GM23338 (cell line): Measurements from ENCODE around the gene PLEKHG4. TPM values are rescaled to one million over a fixed set of nuclear protein-coding genes. Genes with fewer than 3 reads are reported as not detected.

Source experiments
- ATAC-seq: fragments of 200-7000 bp; cut with Tn5 transposase; 3 replicates; pipeline ENCODE4 v1.9.1; 2020
- DNase-seq: peaks from one replicate; pipeline ENCODE4 v3.0.0-alpha.2; 2015; ENCODE audit warnings: low spot score
- H2AFZ ChIP-seq: fragments of 200-600 bp; sonication (generic); 2 replicates; pipeline ENCODE4 v1.8.0; 2016; ENCODE audit warnings: antibody characterized with exemption, mild to moderate bottlenecking, moderate library complexity
- H3F3A ChIP-seq: fragments of 200-600 bp; sonication (generic); replicated peaks from 2 replicates; pipeline ENCODE4 v1.8.0; 2017; ENCODE audit warnings: antibody characterized with exemption, mixed run types, low read depth
- H3K27ac ChIP-seq: fragments of 200-600 bp; sonication (generic); 2 replicates; pipeline ENCODE4 v1.6.1; 2016; ENCODE audit warnings: low read depth
- H3K27me3 ChIP-seq: fragments of 200-600 bp; sonication (generic); 2 replicates; pipeline ENCODE4 v1.8.0; 2016; ENCODE audit warnings: mild to moderate bottlenecking, mixed run types, moderate library complexity; ENCODE audit not compliant: insufficient read depth
- H3K36me3 ChIP-seq: fragments of 200-600 bp; sonication (generic); 2 replicates; pipeline ENCODE4 v1.8.0; 2016; ENCODE audit warnings: mild to moderate bottlenecking; ENCODE audit not compliant: insufficient read depth
- H3K4me1 ChIP-seq: fragments of 200-600 bp; sonication (generic); 2 replicates; pipeline ENCODE4 v1.8.0; 2016; ENCODE audit warnings: mild to moderate bottlenecking, moderate library complexity; ENCODE audit not compliant: insufficient read depth
- H3K4me2 ChIP-seq: fragments of 200-600 bp; sonication (generic); 2 replicates; pipeline ENCODE4 v1.7.1; 2017; ENCODE audit warnings: mixed run types
- H3K4me3 ChIP-seq: fragments of 200-600 bp; sonication (generic); 2 replicates; pipeline ENCODE4 v1.6.1; 2016; ENCODE audit warnings: mixed run types
- H3K79me2 ChIP-seq: fragments of 200-600 bp; sonication (generic); replicated peaks from 2 replicates; pipeline ENCODE4 v1.8.0; 2017; ENCODE audit warnings: mild to moderate bottlenecking; ENCODE audit not compliant: insufficient read depth
- H3K9me2 ChIP-seq: fragments of 200-600 bp; sonication (generic); 2 replicates; pipeline ENCODE4 v1.8.0; 2017; ENCODE audit not compliant: insufficient read depth
- H4K20me1 ChIP-seq: fragments of 200-600 bp; sonication (generic); replicated peaks from 2 replicates; pipeline ENCODE4 v1.8.0; 2017; ENCODE audit warnings: mild to moderate bottlenecking; ENCODE audit not compliant: insufficient read depth
- H3K27ac Mint-ChIP-seq: 2 replicates; pipeline ENCODE4 v1.8.0; 2020; ENCODE audit warnings: inconsistent platforms, mild to moderate bottlenecking, moderate library complexity, mixed read lengths
- H3K27me3 Mint-ChIP-seq: 3 replicates; pipeline ENCODE4 v1.8.0; 2022; ENCODE audit warnings: low read depth, mild to moderate bottlenecking, moderate library complexity, mixed read lengths, inconsistent platforms; ENCODE audit not compliant: insufficient read depth, poor library complexity
- H3K36me3 Mint-ChIP-seq: 3 replicates; pipeline ENCODE4 v1.8.0; 2021; ENCODE audit warnings: low read depth, mild to moderate bottlenecking, inconsistent platforms, moderate library complexity, mixed read lengths
- H3K4me1 Mint-ChIP-seq: 3 replicates; pipeline ENCODE4 v1.8.0; 2020; ENCODE audit warnings: mild to moderate bottlenecking, inconsistent platforms, mixed read lengths
- H3K4me3 Mint-ChIP-seq: 3 replicates; pipeline ENCODE4 v1.8.0; 2021; ENCODE audit warnings: moderate library complexity, mild to moderate bottlenecking, inconsistent platforms, mixed read lengths
- H3K9me3 Mint-ChIP-seq: 3 replicates; pipeline ENCODE4 v1.8.0; 2020; ENCODE audit warnings: moderate library complexity, mild to moderate bottlenecking, inconsistent platforms, mixed read lengths
- CREB1 ChIP-seq: fragments of 250-450 bp; sonication (Bioruptor Pico); IDR thresholded peaks from 2 replicates; pipeline ENCODE4 v1.5.0; 2020; ENCODE audit warnings: low read depth, mild to moderate bottlenecking, moderate library complexity
- CTCF ChIP-seq, 2 experiments: fragments of 200-600 bp in 1 of 2; sonication (generic) in 1 of 2; conservative IDR thresholded peaks; 2 replicates each; pipeline versions ENCODE4 v1.5.1 to v1.6.1; 2016 to 2017; ENCODE audit warnings: antibody characterized with exemption in 2 of 2, low read depth in 2 of 2, mild to moderate bottlenecking in 2 of 2, moderate library complexity in 1 of 2
- ETS1 ChIP-seq: IDR thresholded peaks from 2 replicates; pipeline ENCODE4 v1.6.1; 2016; ENCODE audit warnings: antibody characterized with exemption
- EZH2 ChIP-seq: fragments of 200-600 bp; sonication (generic); IDR thresholded peaks from one replicate; pipeline ENCODE4 v1.8.0; 2017; ENCODE audit warnings: antibody characterized with exemption, mild to moderate bottlenecking, low read depth; ENCODE audit not compliant: unreplicated experiment
- EZH2phosphoT487 ChIP-seq: fragments of 200-600 bp; sonication (generic); IDR thresholded peaks from one replicate; pipeline ENCODE4 v1.8.1; 2018; ENCODE audit warnings: antibody characterized with exemption; ENCODE audit not compliant: unreplicated experiment
- JUNB ChIP-seq: IDR thresholded peaks from one replicate; pipeline ENCODE4 v1.6.1; 2016; ENCODE audit warnings: antibody characterized with exemption; ENCODE audit not compliant: unreplicated experiment
- NANOG ChIP-seq: IDR thresholded peaks from 2 replicates; pipeline ENCODE4 v1.6.1; 2016; ENCODE audit warnings: antibody characterized with exemption, borderline replicate concordance
- POLR2AphosphoS5 ChIP-seq: IDR thresholded peaks from 2 replicates; pipeline ENCODE4 v1.6.1; 2016; ENCODE audit warnings: antibody characterized with exemption, low read depth
- REST ChIP-seq: IDR thresholded peaks from one replicate; pipeline ENCODE4 v1.6.1; 2018; ENCODE audit warnings: antibody characterized with exemption; ENCODE audit not compliant: unreplicated experiment
- STAT1 ChIP-seq: IDR thresholded peaks from one replicate; pipeline ENCODE4 v1.6.1; 2016; ENCODE audit warnings: antibody characterized with exemption; ENCODE audit not compliant: unreplicated experiment
- ZNF114 ChIP-seq: fragments of 250-450 bp; sonication (Bioruptor Pico); IDR thresholded peaks from 2 replicates; pipeline ENCODE4 v1.5.0; 2020; ENCODE audit warnings: mild to moderate bottlenecking, moderate library complexity
- ZNF331 ChIP-seq: fragments of 250-450 bp; sonication (Bioruptor Pico); IDR thresholded peaks from 2 replicates; pipeline ENCODE4 v1.5.0; 2020; ENCODE audit warnings: low read depth, mild to moderate bottlenecking, moderate library complexity
- ZNF462 ChIP-seq: fragments of 250-450 bp; sonication (Bioruptor Pico); IDR thresholded peaks from 2 replicates; pipeline ENCODE4 v1.5.0; 2020; ENCODE audit warnings: mild to moderate bottlenecking, moderate library complexity
- polyA plus RNA-seq: library from polyadenylated mRNA; unstranded; fragments of >200 nt; fragmentation: Nextera tagmentation; extraction: Ambion mirVana; gene quantifications from 2 replicates; pipeline ENCODE4 v1.2.1, GENCODE V29; 2016
- total RNA-seq: library from RNA; depleted of rRNA; stranded (reverse); fragments of >200 nt; shearing (Covaris generic); gene quantifications from 2 replicates; pipeline ENCODE4 v1.2.3, GENCODE V29; 2014

PLEKHG4 gene
- total and polyA plus RNA-seq, 2 experiments from 2014 or later: 3.2 to 10.3 TPM

- Mint-ChIP-seq H3K4me3 (peak overlapping the region; percentile 38; the same call in 1 of the 3 replicates), H3K9me3 (no peaks in the 10 kb centered on the region; the same call in 2 of the 3 replicates), H3K36me3 (peaks cover 52% of the 10 kb centered on the region), H3K27ac (peak overlapping the region; percentile 61), H3K4me1 (peaks cover 28% of the 10 kb centered on the region), H3K27me3 (peaks cover 7% of the 10 kb centered on the region)
- 0 out of 2 replicates have a peak overlapping the region, but pooled peaks have one; percentile 17 for H3K4me3 ChIP-seq
- peaks cover 7% of the 10 kb centered on the region for H3K4me1 ChIP-seq
- 0 out of 2 replicates have a peak overlapping the region, but pooled peaks have one; percentile 19 for H3K27ac ChIP-seq
- H3K79me2 ChIP-seq: no peaks in the 10 kb centered on the region; the same call in 1 of the 2 replicates
- no peaks in the 10 kb centered on the region for H3K9me2 ChIP-seq
- no peak overlapping the region for H2AFZ ChIP-seq
- H3K4me2 ChIP-seq: no peak overlapping the region
- no peaks in the 10 kb centered on the region for H4K20me1 ChIP-seq
- no peak for TF ChIP-seq ZNF462 (CRISPR knock-in tag)
- no peak for TF ChIP-seq EZH2phosphoT487
- TF ChIP-seq REST: no peak
- no peak for TF ChIP-seq POLR2AphosphoS5
- no peak for TF ChIP-seq ZNF114 (CRISPR knock-in tag)
- no peak for TF ChIP-seq CREB1 (CRISPR knock-in tag)
- TF ChIP-seq CTCF (conservative IDR thresholded peaks at IDR 0.05; ENCODE audit: low read depth in 2 of 2): no peak
- TF ChIP-seq NANOG: no peak
- no peak for TF ChIP-seq EZH2
- no peak for TF ChIP-seq STAT1
- no peak for TF ChIP-seq JUNB
- TF ChIP-seq ETS1: no peak
- TF ChIP-seq ZNF331: no peak
- peak; percentile 90 for DNase-seq
- 0 out of 2 replicates have a peak, but pooled peaks cover 9% of the 10 kb centered on the region for H3F3A ChIP-seq
- no peaks in the 10 kb centered on the region for H3K27me3 ChIP-seq
- peak; percentile 83 for ATAC-seq
- H3K36me3 ChIP-seq: peaks cover 6% of the 10 kb centered on the region; the same call in 1 of the 2 replicates
Observed at GRCh38 chr16:67236563-67237395, 42.6 kb upstream of the PLEKHG4 start.
